Central memory CD8-positive, alpha-beta T cell (primary cell): ENCODE measurements around the gene TFB1M.
"Not testable (repeated sequence)": the region's sequence is repeated elsewhere in the genome, so short reads cannot be mapped to it uniquely, and the experiment has no call there.

ENCODE experiments used
- ATAC-seq: fragments of 150-1000 bp; cut with Tn5 transposase; replicated peaks from 2 replicates; pipeline ENCODE4 v1.10.0; 2022; ENCODE audit warnings: mild to moderate bottlenecking, moderate FRiP score, moderate number of reproducible peaks; ENCODE audit not compliant: poor library complexity, severe bottlenecking; ENCODE audit errors: extremely low read depth
- DNase-seq, 2 donors: peaks; one replicate each; pipeline ENCODE4 v3.0.0; 2021; ENCODE audit warnings: low spot score in 2 of 2
- H3K27ac Mint-ChIP-seq: one replicate; pipeline ENCODE4 v1.8.0; 2022; ENCODE audit warnings: low read depth, mild to moderate bottlenecking, moderate library complexity, mixed read lengths
- H3K27me3 Mint-ChIP-seq: one replicate; pipeline ENCODE4 v1.8.0; 2022; ENCODE audit warnings: mixed read lengths
- H3K36me3 Mint-ChIP-seq: one replicate; pipeline ENCODE4 v1.8.0; 2022; ENCODE audit warnings: mild to moderate bottlenecking, moderate library complexity, mixed read lengths; ENCODE audit not compliant: insufficient read depth
- H3K4me1 Mint-ChIP-seq: one replicate; pipeline ENCODE4 v1.8.0; 2022; ENCODE audit warnings: mixed read lengths
- H3K4me3 Mint-ChIP-seq: one replicate; pipeline ENCODE4 v1.8.0; 2022; ENCODE audit warnings: mild to moderate bottlenecking, moderate library complexity, mixed read lengths
- H3K9me3 Mint-ChIP-seq: one replicate; pipeline ENCODE4 v1.8.0; 2022; ENCODE audit warnings: mixed read lengths

The TFB1M gene

DNA sequence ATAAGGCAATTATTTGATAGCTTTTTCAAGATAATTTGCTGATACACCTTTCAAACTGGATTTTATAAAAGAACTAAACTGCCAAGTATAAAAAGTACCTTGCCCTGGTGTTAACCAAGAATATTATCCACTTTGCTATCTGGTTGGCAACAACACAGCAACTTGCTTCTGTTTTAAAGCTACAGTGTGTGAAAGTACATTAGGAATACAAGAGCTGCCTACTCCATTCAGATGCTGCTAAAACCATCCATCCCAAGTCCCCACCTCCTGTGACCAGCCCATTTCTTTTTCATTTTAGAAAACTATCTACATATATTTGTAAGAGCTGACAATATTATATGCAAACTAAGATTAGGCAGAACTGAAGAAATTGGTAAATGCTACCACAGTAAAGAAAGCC, 37.6 kb downstream of the TFB1M start:
- no peak for DNase-seq
- no peak for ATAC-seq
- Mint-ChIP-seq H3K27ac (no peak overlapping the region), H3K9me3 (no peaks in the 10 kb centered on the region), H3K27me3 (no peaks in the 10 kb centered on the region), H3K36me3 (peaks cover 23% of the 10 kb centered on the region), H3K4me3 (no peak overlapping the region), H3K4me1 (peaks cover 5% of the 10 kb centered on the region)

GRCh38 chr6:155275808-155276480, 38.3 kb downstream of the TFB1M start:
- no peaks in the 10 kb centered on the region for H3K9me3 Mint-ChIP-seq
- no peak for DNase-seq
- H3K36me3 Mint-ChIP-seq = peaks cover 18% of the 10 kb centered on the region
- H3K4me1 Mint-ChIP-seq = peaks cover 5% of the 10 kb centered on the region
- no peak overlapping the region for H3K4me3 Mint-ChIP-seq
- no peak for ATAC-seq
- H3K27me3 Mint-ChIP-seq = no peaks in the 10 kb centered on the region
- H3K27ac Mint-ChIP-seq = no peak overlapping the region

DNA sequence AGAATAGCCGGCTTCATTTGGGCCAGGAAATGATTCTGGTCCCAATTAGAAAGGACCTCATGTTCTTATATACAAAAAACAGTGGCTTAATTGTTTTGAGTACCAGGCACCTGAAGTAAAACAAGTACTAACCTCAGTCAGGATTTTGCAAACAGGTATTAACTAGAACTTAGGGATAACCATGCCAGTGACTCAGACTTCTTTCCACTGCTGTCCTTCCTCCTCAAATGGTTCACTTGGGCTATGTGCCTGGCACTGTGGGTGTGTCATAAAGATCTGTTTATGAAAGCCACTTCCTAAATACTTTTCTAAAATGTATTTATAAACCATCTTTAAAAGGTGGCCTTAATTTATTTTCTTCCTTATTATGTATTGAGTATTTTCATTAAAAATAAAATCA, 39.8 kb downstream of the TFB1M start:
- ATAC-seq (no peak), DNase-seq (no peak)
- Mint-ChIP-seq H3K4me3 (no peak overlapping the region), H3K36me3 (peaks cover 16% of the 10 kb centered on the region), H3K4me1 (peaks cover 10% of the 10 kb centered on the region), H3K9me3 (no peaks in the 10 kb centered on the region), H3K27me3 (no peaks in the 10 kb centered on the region), H3K27ac (no peak overlapping the region)

DNA sequence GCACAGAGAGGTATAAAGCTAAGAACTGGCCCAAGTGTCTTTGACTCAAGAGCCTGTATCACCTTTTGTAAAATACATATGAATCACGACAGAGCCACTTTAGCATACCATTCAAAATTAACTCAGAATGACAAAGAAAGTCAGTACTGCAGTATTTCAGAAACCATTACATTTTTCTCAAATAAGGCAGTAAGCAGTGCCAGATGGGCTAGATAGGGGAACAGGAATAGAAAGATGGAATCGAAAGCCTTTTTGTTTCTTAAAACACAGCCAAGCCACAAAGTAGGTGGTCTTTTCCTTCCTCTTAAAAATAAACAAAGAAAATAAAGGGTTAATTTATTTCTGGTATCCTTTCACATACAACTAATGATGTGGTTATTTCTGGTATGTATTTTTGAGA, 40.2 kb downstream of the TFB1M start:
- Mint-ChIP-seq H3K27me3 (no peaks in the 10 kb centered on the region), H3K9me3 (no peaks in the 10 kb centered on the region), H3K4me3 (no peak overlapping the region), H3K36me3 (peaks cover 16% of the 10 kb centered on the region), H3K4me1 (peaks cover 10% of the 10 kb centered on the region), H3K27ac (no peak overlapping the region)
- ATAC-seq (no peak), DNase-seq (no peak)

- no peak overlapping the region for H3K4me3 Mint-ChIP-seq
- H3K4me1 Mint-ChIP-seq = peaks cover 10% of the 10 kb centered on the region
- DNase-seq = no peak
- ATAC-seq = no peak
- H3K27me3 Mint-ChIP-seq = no peaks in the 10 kb centered on the region
- H3K9me3 Mint-ChIP-seq = no peaks in the 10 kb centered on the region
- no peak overlapping the region for H3K27ac Mint-ChIP-seq
- peaks cover 16% of the 10 kb centered on the region for H3K36me3 Mint-ChIP-seq
Observed at GRCh38 chr6:155273431-155273830, 40.9 kb downstream of the TFB1M start.

- Mint-ChIP-seq H3K27ac (no peak overlapping the region), H3K4me1 (peaks cover 12% of the 10 kb centered on the region), H3K36me3 (peaks cover 19% of the 10 kb centered on the region), H3K27me3 (no peaks in the 10 kb centered on the region), H3K9me3 (no peaks in the 10 kb centered on the region), H3K4me3 (no peak overlapping the region)
- DNase-seq (no peak), ATAC-seq (no peak)
Observed at GRCh38 chr6:155272353-155273232, 41.7 kb downstream of the TFB1M start.

GRCh38 chr6:155271145-155271544, 43.1 kb downstream of the TFB1M start:
- no peaks in the 10 kb centered on the region for H3K9me3 Mint-ChIP-seq
- DNase-seq (no peak), ATAC-seq (no peak)
- no peak overlapping the region for H3K27ac Mint-ChIP-seq
- H3K36me3 Mint-ChIP-seq = peaks cover 19% of the 10 kb centered on the region
- H3K4me3 Mint-ChIP-seq = no peak overlapping the region
- no peaks in the 10 kb centered on the region for H3K27me3 Mint-ChIP-seq
- peaks cover 12% of the 10 kb centered on the region for H3K4me1 Mint-ChIP-seq

DNA sequence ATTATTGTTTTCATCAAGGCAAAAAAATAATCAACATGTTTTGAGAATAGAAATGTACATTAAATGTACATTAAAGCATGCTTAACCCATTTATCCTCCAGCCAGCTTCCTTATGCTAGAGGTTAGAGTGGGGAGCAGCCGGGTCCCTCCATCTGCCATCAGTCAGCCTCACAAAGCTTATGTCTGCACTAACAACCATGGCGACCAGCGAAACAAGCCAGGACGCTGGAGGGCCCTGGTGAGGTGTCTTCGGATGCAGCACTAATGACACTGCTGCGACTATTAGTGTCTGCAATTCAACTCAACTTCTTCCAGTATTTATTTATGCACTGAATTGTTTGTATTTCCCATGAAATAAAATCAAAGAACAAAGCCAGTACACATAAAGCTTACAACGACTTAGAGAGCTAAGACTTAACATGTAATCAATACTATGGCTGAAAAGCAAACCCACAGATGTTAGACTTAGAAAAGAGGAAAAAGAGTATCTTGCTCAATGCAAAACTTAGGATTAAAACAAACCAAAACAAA, 43.7 kb downstream of the TFB1M start:
- Mint-ChIP-seq H3K27ac (no peak overlapping the region), H3K4me1 (peaks cover 12% of the 10 kb centered on the region), H3K4me3 (no peak overlapping the region), H3K27me3 (no peaks in the 10 kb centered on the region), H3K9me3 (no peaks in the 10 kb centered on the region), H3K36me3 (peaks cover 14% of the 10 kb centered on the region)
- no peak for ATAC-seq
- no peak for DNase-seq

- no peak overlapping the region for H3K4me3 Mint-ChIP-seq
- no peak overlapping the region for H3K27ac Mint-ChIP-seq
- no peaks in the 10 kb centered on the region for H3K9me3 Mint-ChIP-seq
- DNase-seq (no peak), ATAC-seq (no peak)
- H3K4me1 Mint-ChIP-seq = peaks cover 12% of the 10 kb centered on the region
- H3K27me3 Mint-ChIP-seq = no peaks in the 10 kb centered on the region
- peaks cover 13% of the 10 kb centered on the region for H3K36me3 Mint-ChIP-seq
Observed at GRCh38 chr6:155269765-155270164, 44.5 kb downstream of the TFB1M start.

- not testable (repeated sequence) for DNase-seq, H3K27ac Mint-ChIP-seq, H3K9me3 Mint-ChIP-seq, H3K27me3 Mint-ChIP-seq, H3K4me3 Mint-ChIP-seq, ATAC-seq
- H3K36me3 Mint-ChIP-seq = peaks cover 12% of the 10 kb centered on the region
- peaks cover 12% of the 10 kb centered on the region for H3K4me1 Mint-ChIP-seq
Observed at GRCh38 chr6:155268088-155268867, 46.0 kb downstream of the TFB1M start.

DNA sequence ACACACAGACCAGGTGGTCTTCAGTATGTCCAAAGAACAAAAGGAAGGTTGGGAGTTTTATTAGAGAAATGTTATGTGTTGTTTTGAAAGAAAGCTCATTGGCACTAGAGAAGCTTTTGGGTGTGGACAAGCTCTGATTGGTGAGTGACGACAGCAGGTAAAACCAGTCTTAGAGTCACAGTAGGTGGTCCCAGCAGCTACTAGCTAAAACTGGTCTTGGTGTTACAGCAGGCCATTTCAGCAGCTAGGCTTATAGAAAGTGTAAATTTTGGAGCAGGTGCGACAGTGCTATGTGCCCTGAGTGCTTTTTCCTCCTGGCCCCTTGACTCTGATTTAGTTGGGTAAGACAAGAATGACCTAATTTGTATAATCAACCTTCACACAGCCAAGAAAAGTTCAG, 46.9 kb downstream of the TFB1M start:
- peaks cover 14% of the 10 kb centered on the region for H3K4me1 Mint-ChIP-seq
- DNase-seq (no peak), ATAC-seq (no peak)
- H3K4me3 Mint-ChIP-seq = no peak overlapping the region
- no peaks in the 10 kb centered on the region for H3K9me3 Mint-ChIP-seq
- no peak overlapping the region for H3K27ac Mint-ChIP-seq
- no peaks in the 10 kb centered on the region for H3K27me3 Mint-ChIP-seq
- peaks cover 10% of the 10 kb centered on the region for H3K36me3 Mint-ChIP-seq

- Mint-ChIP-seq H3K9me3 (no peaks in the 10 kb centered on the region), H3K27me3 (no peaks in the 10 kb centered on the region), H3K36me3 (peaks cover 11% of the 10 kb centered on the region), H3K27ac (no peak overlapping the region), H3K4me3 (no peak overlapping the region), H3K4me1 (peaks cover 22% of the 10 kb centered on the region)
- DNase-seq = no peak
- no peak for ATAC-seq
Observed at GRCh38 chr6:155265843-155266535, 48.3 kb downstream of the TFB1M start.
